ENCODE results near the gene CRHR2.

DNA sequence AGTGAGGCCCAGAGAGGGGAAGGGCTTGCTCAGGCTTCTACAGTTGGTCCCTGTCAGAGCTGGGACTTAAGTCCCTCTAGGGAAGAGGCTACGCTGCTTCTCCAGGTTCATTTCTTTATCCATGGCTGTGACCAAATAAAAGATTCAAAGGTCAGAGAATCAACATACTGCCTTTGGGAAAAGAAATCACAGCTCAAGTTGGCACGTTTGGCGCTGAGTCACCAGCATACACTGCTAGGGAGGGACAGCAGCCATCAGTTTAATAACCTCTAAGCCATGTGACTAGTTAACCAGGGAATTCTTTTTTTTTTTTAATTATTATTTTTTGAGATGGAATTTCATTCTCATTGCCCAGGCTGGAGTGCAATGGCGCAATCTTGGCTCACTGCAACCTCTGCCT is 28.4 kb upstream of the CRHR2 start:
- TF ChIP-seq CTCF (conservative IDR thresholded peaks at IDR 0.05 in 1 of 2, IDR thresholded peaks at IDR 0.05 in 1 of 2; ENCODE audit: low read depth in 1 of 2, low read length in 2 of 2) (no peak), EZH2 (IDR thresholded peaks at IDR 0.05; ENCODE audit: low read length, missing control alignments) (no peak)

Measured in fibroblast of lung (primary cell).